RCC 7860 (cell line): ENCODE data around the gene RNF113A.
"Not testable (repeated sequence)": the region's sequence is repeated elsewhere in the genome, so short reads cannot be mapped to it uniquely, and the experiment has no call there.

Experiments used
- DNase-seq: peaks from one replicate; pipeline ENCODE4 v3.0.0-alpha.2; 2015; ENCODE audit warnings: low spot score
- FAIRE-seq: peaks from 2 replicates; lab custom pipeline; 2012; peaks lifted over from hg19 to GRCh38; lab: Jason Lieb, UNC

The RNF113A gene

GRCh38 chrX:119852382-119853353 lies 18.9 kb downstream of the RNF113A start, which contains the start of gene UPF3B:
Gene UPF3B (minus strand): TSS chrX:119852963. CDS start chrX:119852928, 35 bp downstream.
- FAIRE-seq, result peak; percentile 96
- peak; percentile 93 for DNase-seq

GRCh38 chrX:119833905-119834304 lies 37.6 kb downstream of the RNF113A start:
- FAIRE-seq (no peak), DNase-seq (no peak)

GRCh38 chrX:119828446-119828845 lies 43.1 kb downstream of the RNF113A start:
- no peak for FAIRE-seq

GRCh38 chrX:119826399-119826959 lies 45.1 kb downstream of the RNF113A start:
- peak; percentile 7 for DNase-seq
- FAIRE-seq, result no peak

More at GRCh38 chrX:119828446-119828845, 43.1 kb downstream of the RNF113A start:
- DNase-seq, result peak; percentile 3

GRCh38 chrX:119824221-119824620 lies 47.3 kb downstream of the RNF113A start:
- DNase-seq, FAIRE-seq: not testable (repeated sequence)

- not testable (repeated sequence) for FAIRE-seq, DNase-seq
These were observed 49.8 kb downstream of the RNF113A start for GRCh38 chrX:119821703-119822102.
